ENCODE measurements around the gene PCDHGA11.

PCDHGA11 gene

DNA sequence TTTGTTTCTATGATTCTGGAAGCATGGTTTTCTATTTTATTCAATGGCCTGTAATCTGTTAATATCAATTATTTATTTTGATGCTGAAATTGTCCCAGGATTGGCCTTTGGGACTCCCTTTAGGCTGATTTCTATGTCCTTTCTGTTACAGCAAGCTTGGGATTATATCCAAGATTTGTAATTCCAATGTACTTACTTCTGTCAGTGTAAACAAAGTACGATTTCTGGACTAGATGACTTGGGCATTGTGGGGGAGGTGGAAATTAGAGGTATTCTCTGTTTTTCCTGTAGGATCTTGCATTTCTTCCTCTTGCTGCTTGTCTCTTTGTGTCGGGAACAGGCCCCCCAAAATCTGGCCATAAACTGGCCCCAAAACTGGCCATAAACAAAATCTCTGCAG is 13.2 kb downstream of the PCDHGA11 start:
- TF ChIP-seq GATA1 (IDR thresholded peaks at IDR 0.05; ENCODE audit: low read depth, low read length) (no peak), POLR2A (IDR thresholded peaks at IDR 0.05; ENCODE audit: low read length) (no peak)
- DNase-seq, result no peak

DNA sequence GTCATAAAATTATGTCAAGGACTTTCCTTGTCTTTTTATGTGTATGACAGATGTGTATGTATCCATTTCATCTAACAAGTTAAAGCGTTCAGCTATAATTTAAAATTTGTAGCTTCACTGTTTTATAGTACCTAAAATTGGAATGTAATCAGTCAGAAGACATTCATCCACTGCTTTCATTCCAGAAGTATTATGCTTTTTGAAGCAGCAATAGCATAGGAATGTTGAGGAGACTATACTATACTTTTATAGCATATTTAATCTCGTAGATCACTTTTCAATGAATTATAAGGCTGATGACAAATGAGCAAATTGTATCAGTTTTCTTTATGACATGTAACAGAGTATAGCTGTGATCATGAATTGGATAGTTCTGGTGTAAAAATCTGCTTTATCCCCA is 16.4 kb downstream of the PCDHGA11 start:
- DNase-seq, result no peak
- no peak for TF ChIP-seq POLR2A (IDR thresholded peaks at IDR 0.05; ENCODE audit: low read length)

DNA sequence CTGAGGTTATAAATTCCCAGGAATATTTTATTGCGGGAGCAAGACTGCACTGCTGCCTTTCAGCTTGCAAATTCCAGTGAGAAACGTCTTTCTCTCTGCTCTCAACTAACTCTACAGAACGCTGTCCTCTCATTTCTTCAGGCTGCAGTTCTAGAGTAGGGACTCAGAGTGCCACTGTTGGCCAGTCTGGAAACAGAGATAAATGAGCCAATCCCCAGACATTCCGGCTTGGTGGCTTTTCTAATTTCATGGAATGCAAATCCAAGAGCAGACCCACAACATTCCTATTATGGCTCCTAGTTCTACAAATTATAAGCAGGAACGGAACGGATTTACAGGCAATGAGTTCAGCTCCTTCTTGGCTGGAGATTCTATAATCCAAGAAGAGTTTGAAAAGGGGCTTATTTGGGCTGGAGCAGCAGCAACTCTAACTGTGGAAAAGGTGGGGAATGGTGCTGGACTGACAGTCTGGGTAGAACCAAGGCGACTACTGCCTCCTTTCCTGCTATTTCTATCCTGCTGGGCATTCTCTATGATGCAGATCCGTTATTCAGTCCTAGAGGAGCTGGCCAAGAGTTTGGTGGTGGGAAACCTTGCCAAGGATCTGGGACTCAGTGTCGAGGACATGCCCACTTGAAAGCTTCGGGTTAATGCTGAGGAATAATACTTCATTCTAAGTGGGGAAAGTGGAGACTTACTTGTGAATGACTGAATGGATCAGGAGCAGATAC is 18.7 kb downstream of the PCDHGA11 start:
- DNase-seq, result no peak
- TF ChIP-seq POLR2A (IDR thresholded peaks at IDR 0.05; ENCODE audit: low read length) (no peak), GATA1 (IDR thresholded peaks at IDR 0.05; ENCODE audit: low read depth, low read length) (no peak)

DNA sequence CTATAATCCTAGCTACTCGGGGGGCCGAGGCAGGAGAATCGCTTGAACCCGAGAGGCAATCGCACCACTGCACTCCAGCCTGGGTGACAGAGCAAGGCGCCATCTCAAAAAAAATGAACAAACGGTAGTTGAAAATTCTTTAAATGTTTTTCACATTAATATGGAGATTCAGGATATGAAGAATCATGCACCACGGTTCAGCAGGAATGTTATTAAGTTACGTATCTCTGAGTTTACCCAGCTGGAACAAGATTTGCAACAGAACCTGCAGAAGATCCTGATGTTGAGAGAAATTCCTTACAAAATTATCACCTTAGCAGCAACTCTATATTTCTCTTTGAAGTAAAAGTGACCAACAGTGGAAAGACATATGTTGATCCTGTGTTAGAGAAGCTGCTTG is 19.5 kb downstream of the PCDHGA11 start:
- TF ChIP-seq GATA1 (IDR thresholded peaks at IDR 0.05; ENCODE audit: low read depth, low read length), result no peak
- no peak for TF ChIP-seq POLR2A (IDR thresholded peaks at IDR 0.05; ENCODE audit: low read length)
- no peak for DNase-seq

DNA sequence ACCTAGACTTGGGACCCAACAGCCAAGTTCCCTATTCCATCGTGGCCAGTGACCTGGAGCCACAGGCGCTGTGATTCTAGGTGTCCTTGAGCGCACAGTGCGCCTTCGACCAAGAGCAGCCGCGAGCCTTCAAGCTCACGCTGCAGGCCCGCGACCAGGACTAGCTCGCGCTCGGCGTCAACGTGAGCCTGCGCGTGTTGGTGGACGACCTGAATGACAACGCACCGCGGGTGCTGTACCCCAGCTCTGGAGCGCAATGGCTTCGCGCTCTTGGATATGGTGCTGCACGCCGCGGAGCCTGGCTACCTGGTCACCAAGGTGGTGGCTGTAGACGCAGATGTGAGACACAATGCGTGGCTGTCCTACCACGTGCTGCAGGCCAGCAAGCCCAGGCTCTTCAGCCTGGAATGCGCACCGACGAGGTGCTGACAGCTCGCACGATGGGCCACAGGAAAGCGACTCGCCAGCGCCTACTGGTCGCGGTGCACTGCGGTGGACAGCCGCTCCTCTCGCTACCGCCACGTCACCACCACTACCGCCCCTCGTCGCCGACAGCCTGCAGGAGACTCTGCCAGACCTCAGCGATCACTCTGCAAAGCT is 20.8 kb downstream of the PCDHGA11 start:
- DNase-seq, result no peak
- no peak for TF ChIP-seq GATA1 (IDR thresholded peaks at IDR 0.05; ENCODE audit: low read depth, low read length)
- no peak for TF ChIP-seq POLR2A (IDR thresholded peaks at IDR 0.05; ENCODE audit: low read length)

DNA sequence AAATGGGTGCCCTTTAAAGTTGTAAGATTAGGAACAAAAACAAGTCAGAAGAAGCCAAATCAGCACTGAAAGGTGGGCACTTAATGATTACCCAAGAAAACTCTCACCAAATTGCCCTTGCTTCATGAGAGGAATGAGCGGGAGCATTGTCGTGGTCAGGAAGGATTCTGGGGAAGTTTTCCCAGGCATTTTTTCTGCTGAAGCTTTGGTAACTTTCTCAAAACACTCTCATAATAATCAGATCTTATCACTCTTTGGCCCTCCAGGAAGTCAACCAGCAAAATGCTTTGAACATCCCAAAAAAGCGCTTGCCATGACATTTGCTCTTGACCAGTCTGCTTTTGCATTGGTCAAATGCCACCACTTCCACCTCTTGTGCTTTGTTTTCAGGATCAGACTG is 44.5 kb downstream of the PCDHGA11 start:
- no peak for DNase-seq
- TF ChIP-seq GATA1 (IDR thresholded peaks at IDR 0.05; ENCODE audit: low read depth, low read length) (no peak), POLR2A (IDR thresholded peaks at IDR 0.05; ENCODE audit: low read length) (no peak)
